ENCODE data around the gene GPC6. TPM values are rescaled to one million over a fixed set of nuclear protein-coding genes. Genes with fewer than 3 reads are reported as not detected.

GPC6 gene
- total RNA-seq, 1 donor from 2014 or later = 20.1 TPM

DNA sequence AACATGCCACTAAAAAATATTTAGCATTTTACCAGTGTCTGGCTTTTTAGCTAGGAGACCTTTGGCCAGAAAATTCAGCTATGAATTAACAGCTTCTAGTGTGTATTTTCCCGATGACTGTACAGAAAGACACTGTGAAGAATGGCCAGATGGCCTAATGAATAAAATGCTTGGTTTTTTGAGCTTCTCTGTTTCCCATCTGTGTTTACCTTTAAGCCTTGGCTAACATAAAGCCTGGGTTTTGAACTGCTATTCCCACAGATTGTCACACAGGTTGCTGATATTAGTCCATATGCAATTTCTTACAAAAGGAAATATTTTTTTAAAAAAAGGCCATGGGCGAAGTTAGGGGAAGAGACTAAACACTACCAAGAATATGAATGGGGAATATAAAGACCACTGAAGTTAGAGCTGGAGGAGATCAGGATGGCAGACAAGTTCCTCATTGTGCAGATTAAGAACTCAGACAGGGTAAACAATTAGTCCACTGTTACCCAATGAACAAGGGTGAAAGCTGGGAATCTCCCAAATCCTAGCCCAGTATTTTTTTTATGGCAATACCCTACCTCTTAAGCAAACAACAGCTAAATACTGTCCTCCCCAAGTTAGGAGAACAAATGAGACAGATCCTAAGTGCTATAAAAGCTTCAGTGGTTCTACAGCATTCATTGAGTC is 1157.8 kb downstream of the GPC6 start:
- no peak for DNase-seq (ENCODE audit: low read depth)

DNA sequence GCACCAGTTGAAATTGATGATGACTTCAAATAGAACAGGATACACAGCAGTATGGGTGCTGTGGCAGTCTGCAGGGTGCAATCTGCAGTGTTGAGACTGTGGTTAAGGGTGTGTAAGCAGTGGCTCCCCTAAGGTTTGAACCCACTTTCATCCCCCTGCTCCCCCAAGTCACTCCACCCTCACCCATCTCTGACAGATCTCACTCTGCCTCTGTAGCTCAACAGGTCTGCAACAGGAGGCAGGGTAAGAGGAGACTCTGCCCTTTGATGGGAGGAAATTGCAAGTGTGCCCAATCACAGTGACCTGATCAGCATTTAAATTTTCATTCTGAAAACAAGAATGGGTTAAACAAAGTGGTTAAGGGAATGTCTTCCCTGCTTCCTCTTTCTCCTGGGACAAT is 1160.4 kb downstream of the GPC6 start:
- DNase-seq (ENCODE audit: low read depth) = no peak

DNA sequence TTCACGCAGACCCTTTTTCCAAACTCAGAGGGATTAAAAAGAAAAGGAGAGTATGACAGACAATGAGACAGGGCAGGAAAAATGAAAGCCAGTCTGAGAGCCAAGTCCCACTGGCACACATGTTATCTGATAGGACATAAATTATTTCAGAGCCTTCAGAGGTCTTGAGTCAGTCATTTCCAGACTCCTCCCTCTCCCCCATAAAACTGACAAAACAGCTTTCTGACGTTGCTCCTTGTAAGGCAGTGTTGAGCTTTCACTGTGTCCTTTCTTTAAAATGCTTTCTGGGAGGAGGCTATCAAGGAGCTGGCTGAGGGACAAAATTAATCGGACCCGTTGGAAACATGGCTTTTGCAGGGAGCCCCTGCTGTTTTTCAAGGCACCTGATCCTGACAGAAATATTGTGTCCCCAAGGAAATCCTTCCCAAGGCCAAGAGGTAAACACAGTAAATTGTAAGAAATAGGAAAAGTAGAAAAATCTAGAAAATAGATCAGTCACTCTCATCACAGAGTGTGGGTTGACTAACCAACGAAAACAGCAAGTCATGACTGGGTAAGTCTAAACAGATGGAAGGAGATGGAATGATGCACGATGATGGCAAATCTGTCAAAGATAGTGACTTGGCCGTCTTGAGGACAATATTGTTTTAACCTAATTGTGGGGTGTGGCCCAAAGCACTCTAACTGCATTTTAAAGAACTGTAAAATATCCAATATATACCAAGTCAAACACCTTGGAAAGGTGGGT is 1163.2 kb downstream of the GPC6 start:
- no peak for DNase-seq (ENCODE audit: low read depth)

GRCh38 chr13:94390881-94391280 is 1164.3 kb downstream of the GPC6 start:
- no peak for DNase-seq (ENCODE audit: low read depth)

- no peak for DNase-seq (ENCODE audit: low read depth)
Measured at GRCh38 chr13:94394723-94395122, 1168.1 kb downstream of the GPC6 start.

DNA sequence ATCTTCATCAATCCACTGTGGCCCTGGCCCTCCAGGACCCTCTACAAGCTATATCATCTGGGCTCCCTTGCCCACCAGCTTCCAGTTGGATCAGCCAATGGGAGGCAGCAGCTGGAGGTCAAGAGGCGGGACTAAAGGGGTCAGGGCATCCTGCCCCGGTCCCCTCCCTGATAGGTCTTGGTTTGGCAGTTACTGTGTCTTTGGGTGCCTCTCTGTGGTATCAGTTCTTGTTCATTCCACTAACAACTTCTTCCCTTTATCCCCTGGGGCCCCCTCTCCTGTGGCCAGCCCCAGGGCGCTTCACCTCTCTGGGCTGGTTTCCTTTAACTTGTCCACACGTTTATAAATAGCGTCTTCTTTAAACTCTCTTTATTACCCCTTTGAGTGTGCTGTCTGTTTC is 1169.3 kb downstream of the GPC6 start:
- DNase-seq (ENCODE audit: low read depth) = no peak

- no peak for DNase-seq (ENCODE audit: low read depth)
Measured at GRCh38 chr13:94399812-94400211, 1173.2 kb downstream of the GPC6 start.

DNA sequence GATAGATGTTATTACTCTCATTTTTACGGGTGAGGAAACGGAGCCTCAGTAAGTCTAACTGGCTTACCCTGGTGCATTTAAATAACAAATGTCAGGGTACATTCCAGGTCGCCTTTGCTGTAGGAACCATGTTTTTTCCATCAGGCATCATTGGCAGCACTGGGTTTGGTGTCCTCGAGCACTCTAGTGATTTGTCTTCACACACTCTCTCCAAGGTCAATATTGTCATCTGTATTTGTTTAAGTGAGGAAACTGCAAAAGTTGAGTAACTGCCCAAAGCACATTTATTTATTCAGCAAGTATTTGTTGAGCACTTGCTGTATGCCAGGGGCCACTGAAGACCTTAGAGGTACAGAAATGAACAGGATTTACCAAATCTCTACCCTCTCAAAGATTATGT is 1174.3 kb downstream of the GPC6 start:
- no peak for DNase-seq (ENCODE audit: low read depth)

DNA sequence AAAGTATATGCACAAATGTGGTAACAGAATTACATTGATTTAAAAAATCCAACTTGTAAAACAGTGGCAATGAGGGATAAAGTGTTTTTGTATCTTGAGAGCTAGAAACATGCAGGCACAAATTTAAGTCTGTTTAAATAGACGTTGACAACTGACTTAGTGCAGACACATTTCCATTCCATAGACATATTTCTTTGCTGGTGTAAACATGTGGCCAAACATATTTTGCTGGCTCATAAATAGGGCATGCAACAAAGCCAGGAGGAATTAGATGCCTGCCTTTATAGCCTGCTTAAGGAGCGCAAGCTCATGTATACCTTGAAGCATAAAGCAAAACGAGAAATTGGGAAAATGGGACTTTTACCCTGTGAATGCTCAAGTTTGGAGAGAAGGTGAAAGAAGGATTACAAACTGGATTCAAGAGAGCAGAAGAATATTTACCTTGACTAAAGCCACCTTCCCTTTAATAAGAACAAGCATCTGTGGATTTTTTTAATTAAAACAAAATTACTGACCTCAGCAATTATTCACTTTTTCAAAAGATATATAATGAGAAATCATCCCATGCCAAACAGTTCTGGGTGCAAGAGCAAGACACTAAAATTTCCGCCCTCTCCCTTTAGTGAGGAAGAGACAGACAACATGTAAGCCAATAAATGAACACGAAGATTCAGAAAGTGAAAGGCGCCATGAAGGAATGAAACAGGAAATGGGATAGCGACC is 1181.9 kb downstream of the GPC6 start:
- DNase-seq (ENCODE audit: low read depth) = no peak

- no peak for DNase-seq (ENCODE audit: low read depth)
Measured at GRCh38 chr13:94411747-94412146, 1185.1 kb downstream of the GPC6 start.

DNA sequence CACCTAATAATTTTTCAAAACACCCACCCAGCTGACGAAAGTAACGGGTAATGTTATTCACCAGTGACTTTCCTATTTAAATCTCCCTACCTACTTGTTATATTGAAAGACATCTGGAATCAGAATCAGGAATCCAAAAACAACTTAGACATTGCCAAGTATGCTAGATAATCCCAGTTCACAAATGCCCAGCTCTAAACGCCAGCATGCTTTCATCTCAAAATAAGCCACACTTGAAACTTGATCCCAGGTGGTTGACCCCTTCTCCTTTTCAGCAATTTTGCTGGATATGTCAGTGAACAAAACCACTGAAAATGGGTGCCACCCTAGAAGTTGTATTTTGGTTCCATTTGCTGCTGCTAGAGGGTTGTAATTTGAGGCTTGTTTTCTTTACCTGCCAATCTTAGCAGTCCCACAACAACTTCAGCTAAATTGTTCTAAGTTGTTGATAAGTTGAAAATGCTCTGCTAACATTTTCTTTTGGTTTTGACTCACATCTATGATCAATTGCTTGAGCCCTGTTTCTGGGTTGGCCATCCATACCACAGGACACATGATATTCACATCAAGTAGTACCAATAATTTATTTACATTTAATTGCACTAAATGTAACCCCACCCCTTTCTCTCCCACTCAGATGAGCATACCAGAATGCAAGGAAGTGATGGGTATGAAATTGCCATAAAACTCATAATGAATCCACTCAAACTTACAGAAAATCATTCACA is 1186.4 kb downstream of the GPC6 start:
- DNase-seq (ENCODE audit: low read depth) = peak; percentile 16

- DNase-seq (ENCODE audit: low read depth) = no peak
Measured at GRCh38 chr13:94413598-94413944, 1187.0 kb downstream of the GPC6 start.

- DNase-seq (ENCODE audit: low read depth) = no peak
Measured at GRCh38 chr13:94414141-94414540, 1187.5 kb downstream of the GPC6 start.

GRCh38 chr13:94414708-94415107 is 1188.1 kb downstream of the GPC6 start:
- DNase-seq (ENCODE audit: low read depth) = no peak

DNA sequence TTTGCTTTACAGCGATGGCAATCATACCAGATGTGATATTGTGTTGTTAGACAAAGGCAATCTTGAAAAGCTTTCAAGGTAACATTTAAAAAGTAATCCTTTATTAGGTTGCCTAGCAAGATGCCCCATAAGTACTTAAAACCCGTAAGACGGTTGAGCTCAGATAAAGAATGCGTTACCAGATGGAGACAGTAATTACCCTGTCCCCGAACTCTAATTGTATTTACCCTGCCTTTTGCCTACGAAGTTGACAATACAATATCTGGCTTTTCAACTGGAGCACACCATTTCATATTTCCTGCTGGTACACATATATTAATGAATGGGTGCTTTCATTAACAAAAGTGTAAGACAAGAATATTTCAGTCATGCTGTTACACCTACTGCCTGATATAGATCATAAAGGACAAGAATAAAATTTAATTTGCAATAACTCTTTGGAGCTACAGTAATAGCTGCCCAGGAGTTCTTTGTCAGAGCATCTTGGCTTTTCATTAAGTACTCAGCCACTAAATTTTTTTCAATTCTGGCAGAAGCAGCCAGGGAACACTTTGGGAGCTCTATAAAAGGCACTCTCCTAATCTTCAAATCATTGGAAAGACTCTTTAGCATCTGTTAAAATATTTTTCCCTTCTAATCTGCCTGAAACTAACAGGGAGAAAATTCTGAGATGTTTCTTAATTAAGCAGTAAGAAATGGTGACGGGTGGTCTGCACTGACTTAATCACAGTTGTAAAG is 1189.1 kb downstream of the GPC6 start:
- no peak for DNase-seq (ENCODE audit: low read depth)

DNA sequence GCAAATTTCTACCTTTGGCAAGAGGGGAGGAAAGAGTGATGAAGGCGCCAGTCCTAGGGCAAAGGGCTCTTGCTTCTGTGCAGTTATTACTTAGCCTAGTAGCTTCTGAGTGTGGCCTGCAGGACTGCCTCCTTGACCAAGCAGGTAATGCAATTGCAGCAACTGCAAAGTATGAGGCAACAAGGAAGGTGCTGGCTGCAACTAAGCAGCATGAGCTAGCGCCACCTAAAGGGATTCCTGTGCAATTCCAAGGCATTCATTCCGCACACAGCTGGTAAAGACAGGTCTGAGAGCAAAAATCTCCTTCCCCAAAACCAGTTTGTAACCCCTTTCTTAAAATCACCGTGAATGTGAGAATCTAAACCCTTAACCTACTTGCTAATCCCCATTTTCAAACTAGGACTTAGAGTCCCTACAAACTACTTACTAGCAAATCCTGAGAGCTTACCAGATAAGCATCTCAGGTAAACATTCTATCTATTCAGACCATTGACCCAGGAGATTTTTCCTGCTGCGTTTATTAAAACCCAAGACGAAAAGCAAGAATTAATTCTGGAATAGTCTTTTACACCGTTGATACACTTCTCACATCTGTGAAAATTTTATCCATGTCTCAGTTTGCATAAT is 1190.0 kb downstream of the GPC6 start:
- no peak for DNase-seq (ENCODE audit: low read depth)

DNA sequence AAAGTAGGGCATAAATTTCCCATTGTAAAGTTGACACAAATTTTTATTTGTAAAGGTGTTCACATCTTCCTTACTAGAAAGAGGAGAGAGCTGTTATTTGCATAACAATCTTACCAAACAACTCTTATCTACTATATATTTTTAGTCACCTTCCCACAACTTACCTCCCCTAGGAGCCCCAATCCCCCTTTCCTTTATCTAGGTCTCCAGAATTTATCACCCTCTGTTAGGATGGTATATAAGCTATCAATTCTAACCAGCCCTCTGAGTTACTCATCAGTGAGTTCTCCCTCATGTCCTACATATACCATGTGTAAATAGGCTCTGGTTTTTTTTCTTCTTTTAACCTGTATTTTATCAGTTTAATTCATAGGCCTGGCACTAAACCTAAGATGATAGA is 1190.7 kb downstream of the GPC6 start:
- DNase-seq (ENCODE audit: low read depth) = no peak

- DNase-seq (ENCODE audit: low read depth) = no peak
Measured at GRCh38 chr13:94419304-94419924, 1192.8 kb downstream of the GPC6 start.

DNA sequence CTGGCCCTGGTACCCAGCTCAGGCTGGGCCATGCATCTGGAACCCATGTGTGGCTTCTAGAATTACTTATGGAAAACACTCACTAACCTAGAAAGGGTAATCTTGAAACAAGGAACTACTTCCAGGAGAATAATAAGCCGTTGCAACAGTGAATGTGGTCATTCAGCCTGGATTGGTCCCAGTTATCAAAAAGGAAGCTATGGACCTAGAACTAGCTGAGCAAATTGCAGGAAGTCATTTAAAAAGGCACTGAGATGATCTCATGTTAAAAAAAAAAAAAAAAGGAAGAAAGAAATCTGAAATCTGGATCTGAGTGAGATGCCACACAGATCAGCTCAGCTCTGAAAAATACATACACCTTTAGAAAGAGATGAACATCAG is 1193.3 kb downstream of the GPC6 start:
- no peak for DNase-seq (ENCODE audit: low read depth)

GRCh38 chr13:94427313-94427953 is 1200.8 kb downstream of the GPC6 start:
- DNase-seq (ENCODE audit: low read depth) = no peak
